Measurements from ENCODE around the gene TANC1. TPM values are rescaled to one million over a fixed set of nuclear protein-coding genes. Genes with fewer than 3 reads are reported as not detected.

TANC1 gene
- polyA plus RNA-seq, 10 donors, result 13.8 to 30.1 (median 22.7) TPM

GRCh38 chr2:159256159-159256558 is 287.7 kb downstream of the TANC1 start:
- DNase-seq, result no peak

- no peak for DNase-seq
These were observed 293.8 kb downstream of the TANC1 start for GRCh38 chr2:159262226-159262625.

GRCh38 chr2:159262904-159263303 is 294.5 kb downstream of the TANC1 start:
- no peak for DNase-seq

- DNase-seq, result no peak
These were observed 296.7 kb downstream of the TANC1 start for GRCh38 chr2:159265171-159265576.

GRCh38 chr2:159266554-159266953 is 298.1 kb downstream of the TANC1 start:
- DNase-seq, result no peak

GRCh38 chr2:159267921-159268320 is 299.5 kb downstream of the TANC1 start:
- DNase-seq, result no peak

- DNase-seq, result no peak
These were observed 302.4 kb downstream of the TANC1 start for GRCh38 chr2:159270744-159271379.

DNA sequence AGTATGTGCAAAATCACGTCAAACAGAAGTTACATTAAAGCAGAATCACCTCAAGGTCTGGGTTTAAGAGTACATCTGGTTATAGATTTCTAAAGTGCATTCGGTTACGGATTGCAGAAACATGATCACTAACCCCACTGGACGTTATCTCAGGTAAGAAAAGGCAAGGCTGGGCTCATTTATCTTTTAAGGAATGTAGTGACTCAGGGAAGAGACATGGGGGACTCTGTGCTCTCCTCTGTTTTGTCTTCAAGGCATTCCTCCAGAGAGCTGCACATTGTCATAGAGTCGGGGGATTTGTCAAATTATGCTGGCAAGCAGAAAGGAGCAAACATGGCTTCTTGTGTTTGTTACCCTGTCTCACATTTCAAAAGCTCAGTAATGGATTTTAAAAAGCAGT is 303.7 kb downstream of the TANC1 start:
- DNase-seq, result no peak

DNA sequence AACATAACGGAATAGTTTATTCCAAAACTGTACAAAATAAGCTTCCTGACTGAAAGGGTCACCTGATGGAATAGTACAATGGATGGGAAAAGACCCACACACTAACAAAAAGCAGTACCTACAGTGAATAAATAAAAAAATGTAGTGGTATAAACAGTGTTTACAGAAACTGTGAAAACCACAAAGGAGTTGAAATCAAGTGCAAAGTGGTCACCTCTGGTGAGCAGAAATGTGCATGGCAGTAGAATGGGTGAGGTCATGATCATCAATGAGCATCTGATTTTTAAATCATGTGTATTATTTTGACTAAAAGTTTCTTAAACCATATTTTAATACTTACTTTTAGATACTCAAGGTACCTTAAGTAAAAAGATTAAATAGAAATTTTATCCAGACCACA is 306.7 kb downstream of the TANC1 start:
- no peak for DNase-seq

- DNase-seq, result no peak
These were observed 311.3 kb downstream of the TANC1 start for GRCh38 chr2:159279700-159280099.

GRCh38 chr2:159281002-159281401 is 312.6 kb downstream of the TANC1 start:
- no peak for DNase-seq

Other genes with a start within 250 kb of the TANC1 start
- gene DAPL1, start 173.3 kb upstream of the TANC1 start, polyA plus RNA-seq (ENCODE audit: insufficient read length in 10 of 10), result 10 to 100 TPM in 1 of 10 donors, 1 to 10 TPM in 2, under 1 TPM in 4, not detected in 3; 0.36 to 13.9 (median 0.57) TPM